H1 (cell line): ENCODE data around the gene RNF114. TPM values are rescaled to one million over a fixed set of nuclear protein-coding genes. Genes with fewer than 3 reads are reported as not detected.
"Not testable (repeated sequence)": the region's sequence is repeated elsewhere in the genome, so short reads cannot be mapped to it uniquely, and the experiment has no call there.

Source experiments
- CTCF ChIA-PET: fragments of 300-600 bp; sonication (Branson Sonifier 250); formaldehyde crosslinking; loops from one replicate; lab custom pipeline; 2021; ENCODE audit not compliant: partially characterized antibody; lab: Charles Lee
- POLR2A ChIA-PET: fragments of 300-600 bp; sonication (Branson Sonifier 250); formaldehyde crosslinking; loops from one replicate; lab custom pipeline; 2021; ENCODE audit warnings: inconsistent platforms; ENCODE audit not compliant: partially characterized antibody; lab: Charles Lee
- DNase-seq, 2 experiments: peaks; one replicate each; pipeline versions ENCODE4 v3.0.0 to v3.0.0-alpha.2; 2010 to 2022; ENCODE audit warnings: low spot score in 2 of 2, low read depth in 1 of 2, mixed read lengths in 1 of 2
- FAIRE-seq: peaks from 2 replicates; lab custom pipeline; 2011; peaks lifted over from hg19 to GRCh38; lab: Jason Lieb, UNC
- H2AFZ ChIP-seq: 2 replicates; pipeline ENCODE4 v1.8.1; 2012; ENCODE audit warnings: low read length, inconsistent platforms
- H2AK5ac ChIP-seq: 2 replicates; pipeline ENCODE4 v1.6.1; 2013; ENCODE audit warnings: low read depth, low read length
- H2BK120ac ChIP-seq: replicated peaks from 2 replicates; pipeline ENCODE3; 2013; ENCODE audit warnings: low read depth, low read length, inconsistent platforms
- H2BK12ac ChIP-seq: 2 replicates; pipeline ENCODE4 v1.6.1; 2013; ENCODE audit warnings: low read depth, low read length
- H2BK15ac ChIP-seq: 2 replicates; pipeline ENCODE4 v1.6.1; 2013; ENCODE audit warnings: low read length
- H2BK20ac ChIP-seq: 2 replicates; pipeline ENCODE4 v1.6.1; 2013; ENCODE audit warnings: low read length
- H2BK5ac ChIP-seq: 2 replicates; pipeline ENCODE4 v1.6.1; 2013; ENCODE audit warnings: low read depth, low read length
- H3K14ac ChIP-seq: 2 replicates; pipeline ENCODE4 v1.6.1; 2013; ENCODE audit warnings: inconsistent platforms; ENCODE audit not compliant: insufficient read length
- H3K18ac ChIP-seq: 2 replicates; pipeline ENCODE4 v1.6.1; 2013; ENCODE audit warnings: low read length; ENCODE audit errors: extremely low read depth
- H3K23ac ChIP-seq: 2 replicates; pipeline ENCODE4 v1.6.1; 2013; ENCODE audit warnings: inconsistent platforms; ENCODE audit not compliant: insufficient read length
- H3K23me2 ChIP-seq: 2 replicates; pipeline ENCODE4 v1.6.1; 2013; ENCODE audit warnings: low read depth, low read length
- H3K27ac ChIP-seq: 2 replicates; pipeline ENCODE4 v1.6.1; 2011; ENCODE audit warnings: low read depth, low read length, inconsistent platforms
- H3K27me3 ChIP-seq, 4 experiments: replicated peaks in 1 of 4; 1 replicate in 1 of 4; 2 replicates in 3 of 4; pipeline versions ENCODE4 v1.6.1 to v1.8.1; 2011 to 2013; ENCODE audit warnings: low read length in 3 of 4, mild to moderate bottlenecking in 3 of 4, inconsistent platforms in 2 of 4, mixed read lengths in 2 of 4, moderate library complexity in 1 of 4; ENCODE audit not compliant: control insufficient read depth in 3 of 4, insufficient read depth in 3 of 4; ENCODE audit errors: extremely low read depth in 1 of 4
- H3K36me3 ChIP-seq, 4 experiments: 2 replicates each; pipeline versions ENCODE4 v1.6.1 to v1.8.1; 2011 to 2013; ENCODE audit warnings: mild to moderate bottlenecking in 4 of 4, low read length in 3 of 4, moderate library complexity in 2 of 4, control low read depth in 1 of 4, inconsistent platforms in 1 of 4; ENCODE audit not compliant: insufficient read depth in 4 of 4, control insufficient read depth in 2 of 4
- H3K4ac ChIP-seq: replicated peaks from 2 replicates; pipeline ENCODE3; 2013; ENCODE audit warnings: low read length, low read depth, mixed read lengths, inconsistent platforms; ENCODE audit not compliant: insufficient read length
- H3K4me1 ChIP-seq, 4 experiments: replicated peaks in 1 of 4; 1 replicate in 1 of 4; 2 replicates in 3 of 4; pipeline versions ENCODE4 v1.6.1 to v1.8.1; 2011 to 2013; ENCODE audit warnings: low read length in 3 of 4, inconsistent platforms in 2 of 4, mixed read lengths in 1 of 4; ENCODE audit not compliant: insufficient read depth in 4 of 4, control insufficient read depth in 3 of 4
- H3K4me2 ChIP-seq, 2 experiments: 2 replicates each; pipeline versions ENCODE4 v1.6.1 to v1.8.1; 2011 to 2013; ENCODE audit warnings: low read depth in 2 of 2, low read length in 2 of 2, control low read depth in 1 of 2, inconsistent platforms in 1 of 2, mild to moderate bottlenecking in 1 of 2; ENCODE audit not compliant: insufficient read depth in 1 of 2
- H3K4me3 ChIP-seq, 4 experiments: fragments of 200-600, 300-600 bp in 1 of 4; sonication (generic), shearing (Covaris generic), sonication (Bioruptor Twin) in 1 of 4; 2 replicates each; pipeline versions ENCODE4 v1.5.1 to v1.8.1; 2011 to 2016; ENCODE audit warnings: low read length in 4 of 4, low read depth in 3 of 4, control low read depth in 2 of 4, inconsistent platforms in 2 of 4, mild to moderate bottlenecking in 2 of 4, mixed read lengths in 1 of 4, moderate library complexity in 1 of 4; ENCODE audit not compliant: insufficient read depth in 2 of 4; ENCODE audit errors: extremely low read depth in 1 of 4
- H3K56ac ChIP-seq: replicated peaks from 2 replicates; pipeline ENCODE3; 2013; ENCODE audit warnings: low read depth, mild to moderate bottlenecking, mixed read lengths, low read length, inconsistent platforms; ENCODE audit not compliant: insufficient read length
- H3K79me1 ChIP-seq: 2 replicates; pipeline ENCODE4 v1.6.1; 2013; ENCODE audit warnings: low read depth, low read length, control low read depth
- H3K79me2 ChIP-seq, 2 experiments: 2 replicates each; pipeline versions ENCODE4 v1.6.1 to v1.8.1; 2012 to 2013; ENCODE audit warnings: low read length in 2 of 2, mild to moderate bottlenecking in 2 of 2, inconsistent platforms in 1 of 2; ENCODE audit not compliant: insufficient read depth in 2 of 2, control insufficient read depth in 1 of 2
- H3K9ac ChIP-seq, 4 experiments: replicated peaks in 1 of 4; 1 replicate in 1 of 4; 2 replicates in 3 of 4; pipeline versions ENCODE4 v1.6.1 to v1.8.1; 2011 to 2013; ENCODE audit warnings: low read depth in 3 of 4, low read length in 3 of 4, control low read depth in 2 of 4, mild to moderate bottlenecking in 2 of 4, moderate library complexity in 2 of 4, inconsistent platforms in 1 of 4; ENCODE audit errors: extremely low read depth in 1 of 4
- H3K9me3 ChIP-seq, 2 experiments: 2 replicates each; pipeline versions ENCODE4 v1.6.1 to v1.8.1; 2012 to 2013; ENCODE audit warnings: mild to moderate bottlenecking in 2 of 2, moderate library complexity in 2 of 2, control low read depth in 1 of 2, inconsistent platforms in 1 of 2, low read depth in 1 of 2, low read length in 1 of 2, mixed read lengths in 1 of 2; ENCODE audit not compliant: insufficient read depth in 2 of 2
- H4K20me1 ChIP-seq, 2 experiments: replicated peaks in 1 of 2; 2 replicates each; pipeline versions ENCODE3 to v1.8.1; 2011 to 2013; ENCODE audit warnings: inconsistent platforms in 2 of 2, low read length in 2 of 2, mild to moderate bottlenecking in 1 of 2; ENCODE audit not compliant: insufficient read depth in 2 of 2, control insufficient read depth in 1 of 2
- H4K5ac ChIP-seq: 2 replicates; pipeline ENCODE4 v1.6.1; 2013; ENCODE audit warnings: low read length, low read depth, mixed read lengths, inconsistent platforms; ENCODE audit not compliant: insufficient read length
- H4K8ac ChIP-seq: 2 replicates; pipeline ENCODE4 v1.8.0; 2013; ENCODE audit warnings: mild to moderate bottlenecking, moderate library complexity, low read length, inconsistent platforms; ENCODE audit not compliant: insufficient read depth; ENCODE audit errors: extremely low read depth
- H4K91ac ChIP-seq: replicated peaks from 2 replicates; pipeline ENCODE3; 2013; ENCODE audit warnings: low read length, mixed read lengths, inconsistent platforms; ENCODE audit not compliant: insufficient read length
- WGBS, 2 experiments: shearing (Covaris generic) in 1 of 2; methylation state at CpG; one replicate each; pipeline versions ENCODE4 v1.1.6 to v1.1.7; 2013 to 2015; ENCODE audit warnings: low lambda C conversion rate in 2 of 2, mixed read lengths in 2 of 2, inconsistent platforms in 1 of 2, low coverage in 1 of 2, missing lambda C conversion rate in 1 of 2; ENCODE audit not compliant: insufficient replicate concordance in 2 of 2, insufficient coverage in 1 of 2, insufficient read length in 1 of 2; ENCODE audit errors: extremely low coverage in 1 of 2, missing lambda C conversion rate in 1 of 2; 5-methylcytosine and 5-hydroxymethylcytosine counted together
- polyA plus RNA-seq, 7 experiments: library from polyadenylated mRNA; depleted of rRNA in 3 of 7; stranded (reverse) in 5 of 7; unstranded in 2 of 7; fragments of >200 nt in 5 of 7; fragments of 200-250 nt in 2 of 7; gene quantifications; 1 replicate in 5 of 7; 2 replicates in 1 of 7; 4 replicates in 1 of 7; pipeline versions ENCODE4 v1.2.1 to v1.2.3, GENCODE V29; 2011 to 2013; ENCODE audit warnings: missing spikeins in 2 of 7, mixed read lengths in 2 of 7
- total RNA-seq: library from RNA; stranded (reverse); fragmentation: NEBNext Ultra II Directional; extraction: Animal tissue kit (Norgen Biotek cat#: 25700); gene quantifications from 2 replicates; pipeline ENCODE4 v1.2.1, GENCODE V29; 2021

Gene RNF114
- total and polyA plus RNA-seq, 2 of the 8 experiments (the other 6 are each of a cell fraction or from before 2014, with no cell fraction given): 81.7 to 89.9 TPM

DNA sequence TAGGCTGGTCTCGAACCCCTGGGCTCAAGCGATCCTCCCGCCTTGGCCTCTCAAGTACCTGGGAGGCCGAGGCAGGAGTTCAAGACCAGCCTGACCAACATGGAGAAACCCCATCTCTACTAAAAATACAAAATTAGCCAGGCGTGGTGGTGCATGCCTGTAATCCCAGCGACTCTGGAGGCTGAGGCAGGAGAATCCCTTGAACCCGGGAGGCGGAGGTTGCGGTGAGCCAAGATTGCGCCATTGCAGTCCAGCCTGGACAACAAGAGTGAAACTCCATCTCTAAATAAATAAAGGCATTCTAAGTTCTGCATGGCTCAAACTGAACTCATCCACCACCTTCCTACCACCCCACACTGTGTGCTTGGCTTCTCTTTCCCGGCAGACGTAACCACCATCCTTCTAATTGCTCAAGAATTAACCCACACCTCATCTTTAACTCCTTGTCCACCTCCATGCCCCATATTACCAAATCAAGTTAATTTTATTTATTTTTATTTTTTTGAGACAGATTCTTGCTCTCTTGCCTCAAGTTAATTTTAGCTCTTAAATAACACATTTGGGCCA, 19.7 kb downstream of the RNF114 start:
- not testable (repeated sequence) for H3K23ac ChIP-seq, H3K56ac ChIP-seq, H3K4me1 ChIP-seq, H2AK5ac ChIP-seq, H3K4me3 ChIP-seq, H2BK5ac ChIP-seq, H3K79me2 ChIP-seq, H3K4ac ChIP-seq, H3K14ac ChIP-seq, H2BK20ac ChIP-seq, H4K20me1 ChIP-seq, H4K8ac ChIP-seq, H3K23me2 ChIP-seq, FAIRE-seq, DNase-seq, H3K27me3 ChIP-seq, H2AFZ ChIP-seq, H3K79me1 ChIP-seq, H3K9ac ChIP-seq, H2BK120ac ChIP-seq, H3K18ac ChIP-seq, H2BK15ac ChIP-seq, H3K27ac ChIP-seq, H3K4me2 ChIP-seq, H4K5ac ChIP-seq, H3K9me3 ChIP-seq, H4K91ac ChIP-seq, H2BK12ac ChIP-seq
- H3K36me3 ChIP-seq: peaks cover 8 to 42% (median 25%) of the 10 kb centered on the region in 4 experiments; a peak in 7 of 8 replicates
- WGBS, 2 experiments: 94% methylated on average over 12 of the region's 12 CpGs; no CpG with 5 or more reads in 1 of the 2 experiments
- CTCF ChIA-PET: interaction anchor here (1.4 to 2.1 kb wide), 2 partner anchors 9 to 115 kb away, joined by 6 to 8 read pairs; no protein-coding TSS in a partner anchor
- POLR2A ChIA-PET: interaction anchor here (2.0 kb wide), 1 partner anchor 14 kb away, joined by 5 read pairs; no protein-coding TSS in a partner anchor
